ENCODE results near the gene SYNDIG1.

SYNDIG1 gene

GRCh38 chr20:24528583-24529368, 59.3 kb downstream of the SYNDIG1 start:
- no peak for DNase-seq (ENCODE audit: low read depth)

- DNase-seq (ENCODE audit: low read depth), result no peak
Measured at GRCh38 chr20:24529369-24529719, 59.9 kb downstream of the SYNDIG1 start.

- no peak for DNase-seq (ENCODE audit: low read depth)
Measured at GRCh38 chr20:24530131-24530680, 60.8 kb downstream of the SYNDIG1 start.

GRCh38 chr20:24531202-24531601, 61.8 kb downstream of the SYNDIG1 start:
- no peak for DNase-seq (ENCODE audit: low read depth)

- DNase-seq (ENCODE audit: low read depth), result no peak
Measured at GRCh38 chr20:24531631-24532419, 62.4 kb downstream of the SYNDIG1 start.

- DNase-seq (ENCODE audit: low read depth), result no peak
Measured at GRCh38 chr20:24533449-24533848, 64.0 kb downstream of the SYNDIG1 start.

- DNase-seq (ENCODE audit: low read depth), result no peak
Measured at GRCh38 chr20:24534282-24534681, 64.9 kb downstream of the SYNDIG1 start.

GRCh38 chr20:24535941-24536730, 66.7 kb downstream of the SYNDIG1 start:
- peak; percentile 16 for DNase-seq (ENCODE audit: low read depth)

GRCh38 chr20:24537210-24537609, 67.8 kb downstream of the SYNDIG1 start:
- DNase-seq (ENCODE audit: low read depth), result no peak

- DNase-seq (ENCODE audit: low read depth), result no peak
Measured at GRCh38 chr20:24542721-24543120, 73.3 kb downstream of the SYNDIG1 start.

GRCh38 chr20:24543168-24543567, 73.7 kb downstream of the SYNDIG1 start:
- no peak for DNase-seq (ENCODE audit: low read depth)

GRCh38 chr20:24543741-24544140, 74.3 kb downstream of the SYNDIG1 start:
- DNase-seq (ENCODE audit: low read depth), result no peak

GRCh38 chr20:24544371-24544770, 74.9 kb downstream of the SYNDIG1 start:
- no peak for DNase-seq (ENCODE audit: low read depth)

- DNase-seq (ENCODE audit: low read depth), result no peak
Measured at GRCh38 chr20:24545168-24545567, 75.7 kb downstream of the SYNDIG1 start.

GRCh38 chr20:24546232-24546892, 76.9 kb downstream of the SYNDIG1 start:
- DNase-seq (ENCODE audit: low read depth), result no peak

GRCh38 chr20:24547967-24548366, 78.5 kb downstream of the SYNDIG1 start:
- DNase-seq (ENCODE audit: low read depth), result no peak

GRCh38 chr20:24559114-24559732, 89.8 kb downstream of the SYNDIG1 start:
- DNase-seq (ENCODE audit: low read depth), result no peak

GRCh38 chr20:24560571-24561491, 91.4 kb downstream of the SYNDIG1 start:
- DNase-seq (ENCODE audit: low read depth), result no peak

- DNase-seq (ENCODE audit: low read depth), result no peak
Measured at GRCh38 chr20:24565835-24566351, 96.5 kb downstream of the SYNDIG1 start.

GRCh38 chr20:24566656-24567055, 97.2 kb downstream of the SYNDIG1 start:
- no peak for DNase-seq (ENCODE audit: low read depth)
